HepG2 (cell line): Measurements from ENCODE around the gene ATN1. TPM values are rescaled to one million over a fixed set of nuclear protein-coding genes. Genes with fewer than 3 reads are reported as not detected.

ENCODE experiments used
- AGO1 ChIP-seq: fragments of 200-400 bp; formaldehyde crosslinking; IDR thresholded peaks from 2 replicates; pipeline ENCODE4 v1.6.1; 2017; ENCODE audit warnings: mild to moderate bottlenecking, low read depth, low read length, moderate library complexity; ENCODE audit not compliant: poor library complexity, severe bottlenecking
- AGO2 ChIP-seq: fragments of 200-400 bp; formaldehyde crosslinking; optimal IDR thresholded peaks from 2 replicates; pipeline ENCODE3; 2017; ENCODE audit warnings: mild to moderate bottlenecking, low read depth, low read length, moderate library complexity
- CENPX ChIP-seq: sonication (generic); formaldehyde crosslinking; IDR thresholded peaks from 2 replicates; pipeline ENCODE4 v1.9.0; 2021; ENCODE audit warnings: mild to moderate bottlenecking, missing genetic modification reagents, moderate library complexity
- HINFP ChIP-seq: sonication (generic); formaldehyde crosslinking; IDR thresholded peaks from 2 replicates; pipeline ENCODE4 v1.4.0; 2020; ENCODE audit warnings: low read depth, mild to moderate bottlenecking, missing genetic modification reagents
- HMGXB4 ChIP-seq, 2 experiments: sonication (generic) in 1 of 2; formaldehyde crosslinking in 1 of 2; IDR thresholded peaks; 2 replicates each; pipeline versions ENCODE4 v1.4.0 to v1.6.1; 2018 to 2020; ENCODE audit warnings: missing genetic modification reagents in 2 of 2, borderline replicate concordance in 1 of 2, low read depth in 1 of 2, mild to moderate bottlenecking in 1 of 2, missing biosample characterization in 1 of 2
- HNF4A ChIP-seq: sonication (generic); formaldehyde crosslinking; IDR thresholded peaks from 2 replicates; pipeline ENCODE4 v1.4.0; 2020; ENCODE audit warnings: missing genetic modification reagents
- HNF4G ChIP-seq, 2 experiments: sonication (generic) in 1 of 2; formaldehyde crosslinking in 1 of 2; IDR thresholded peaks; 2 replicates each; pipeline versions ENCODE4 v1.4.0 to v1.6.1; 2011 to 2020; ENCODE audit warnings: borderline replicate concordance in 2 of 2, low read depth in 2 of 2, mild to moderate bottlenecking in 2 of 2, low read length in 1 of 2, missing genetic modification reagents in 1 of 2, moderate library complexity in 1 of 2
- KAT8 ChIP-seq: IDR thresholded peaks from 2 replicates; pipeline ENCODE4 v1.6.1; 2016; ENCODE audit warnings: missing genetic modification reagents, missing compliant biosample characterization
- KLF9 ChIP-seq: IDR thresholded peaks from 2 replicates; pipeline ENCODE4 v1.6.1; 2016; ENCODE audit warnings: low read depth
- MAZ ChIP-seq, 2 experiments: sonication (generic) in 1 of 2; formaldehyde crosslinking in 1 of 2; IDR thresholded peaks; 2 replicates each; pipeline versions ENCODE4 v1.5.0 to v1.6.1; 2012 to 2020; ENCODE audit warnings: low read depth in 2 of 2, mild to moderate bottlenecking in 2 of 2, borderline replicate concordance in 1 of 2, improper control_type of control experiment in 1 of 2, low read length in 1 of 2, missing genetic modification reagents in 1 of 2, moderate library complexity in 1 of 2
- MBNL3 ChIP-seq: fragments of 250-450 bp; sonication (Bioruptor Pico); conservative IDR thresholded peaks from 2 replicates; pipeline ENCODE4 v1.8.0; 2022; ENCODE audit warnings: mild to moderate bottlenecking, inconsistent platforms
- NFATC3 ChIP-seq: sonication (generic); formaldehyde crosslinking; IDR thresholded peaks from 2 replicates; pipeline ENCODE4 v1.5.1; 2020; ENCODE audit warnings: mild to moderate bottlenecking, missing genetic modification reagents
- NFIC ChIP-seq: IDR thresholded peaks from 2 replicates; pipeline ENCODE4 v1.6.1; 2012; ENCODE audit warnings: mild to moderate bottlenecking, low read length, inconsistent platforms
- NFRKB ChIP-seq: fragments of 450-650 bp; IDR thresholded peaks from 2 replicates; pipeline ENCODE4 v1.6.1; 2017
- PRPF4 ChIP-seq: fragments of 200-400 bp; formaldehyde crosslinking; IDR thresholded peaks from 2 replicates; pipeline ENCODE4 v1.6.1; 2016; ENCODE audit warnings: low read length, low read depth; ENCODE audit not compliant: poor library complexity, severe bottlenecking
- ZFP41 ChIP-seq: sonication (generic); formaldehyde crosslinking; IDR thresholded peaks from 2 replicates; pipeline ENCODE4 v1.4.0; 2020; ENCODE audit warnings: mild to moderate bottlenecking, missing genetic modification reagents, borderline replicate concordance
- ZNF44 ChIP-seq: sonication (generic); formaldehyde crosslinking; IDR thresholded peaks from 2 replicates; pipeline ENCODE4 v1.5.1; 2020; ENCODE audit warnings: mild to moderate bottlenecking, missing genetic modification reagents
- ZNF512B ChIP-seq: sonication (generic); formaldehyde crosslinking; IDR thresholded peaks from 2 replicates; pipeline ENCODE4 v1.5.1; 2020; ENCODE audit warnings: missing genetic modification reagents, mild to moderate bottlenecking, borderline replicate concordance
- ZNF660 ChIP-seq: sonication (generic); formaldehyde crosslinking; IDR thresholded peaks from 2 replicates; pipeline ENCODE4 v1.5.1; 2020; ENCODE audit warnings: mild to moderate bottlenecking, low read depth, missing genetic modification reagents, borderline replicate concordance
- ZNF761 ChIP-seq: sonication (generic); formaldehyde crosslinking; conservative IDR thresholded peaks from 2 replicates; pipeline ENCODE4 v1.4.0; 2020; ENCODE audit warnings: mild to moderate bottlenecking, missing genetic modification reagents
- ZNF839 ChIP-seq: sonication (generic); formaldehyde crosslinking; IDR thresholded peaks from 2 replicates; pipeline ENCODE4 v1.4.0; 2020; ENCODE audit warnings: missing genetic modification reagents, mild to moderate bottlenecking, borderline replicate concordance
- polyA plus RNA-seq, 8 experiments: library from polyadenylated mRNA; depleted of rRNA in 3 of 8; stranded (reverse) in 7 of 8; unstranded in 1 of 8; fragments of >200 nt; fragmentation: Illumina TruSeq in 4 of 8; extraction: Trizol in 4 of 8; gene quantifications; 2 replicates each; pipeline versions ENCODE4 v1.2.1 to v1.2.3, GENCODE V29; 2011 to 2016; ENCODE audit warnings: low read depth in 4 of 8, missing spikeins in 1 of 8, mixed read lengths in 1 of 8; ENCODE audit not compliant: insufficient read depth in 1 of 8
- total RNA-seq, 5 experiments: library from RNA; depleted of rRNA; stranded (reverse); fragments of >200 nt; fragmentation: Illumina TruSeq; extraction: Trizol; gene quantifications; 2 replicates each; pipeline ENCODE4 v1.2.3, GENCODE V29; 2016; ENCODE audit warnings: low read depth in 1 of 5

Gene ATN1
- total and polyA plus RNA-seq, 2 of the 13 experiments (the other 11 are each of a cell fraction or from before 2014, with no cell fraction given): 2.1 to 8.6 TPM

- TF ChIP-seq ZNF512B (CRISPR knock-in tag) (no peak), NFATC3 (CRISPR knock-in tag) (no peak), HINFP (CRISPR knock-in tag) (no peak), ZNF761 (CRISPR knock-in tag) (no peak), NFIC (no peak), CENPX (no peak), MAZ (IDR thresholded peaks at IDR 0.05; ENCODE audit: borderline replicate concordance, low read depth, low read length) (no peak), MAZ (CRISPR knock-in tag; IDR thresholded peaks at IDR 0.05; ENCODE audit: low read depth) (peak; percentile 53; the same call in 1 of the 2 replicates), KLF9 (CRISPR knock-in tag) (no peak), AGO1 (no peak), HMGXB4 (CRISPR knock-in tag; IDR thresholded peaks at IDR 0.05; ENCODE audit: borderline replicate concordance in 1 of 2, low read depth in 1 of 2) (peak in 1 of 2 experiments; percentile 46; a peak in 1 of 4 replicates), AGO2 (peak; percentile 58), PRPF4 (no peak), HNF4A (no peak), MBNL3 (no peak), KAT8 (CRISPR knock-in tag) (0 out of 2 replicates have a peak, but pooled peaks have one; percentile 15), ZNF44 (CRISPR knock-in tag) (no peak), ZNF660 (CRISPR knock-in tag) (no peak), HNF4G (IDR thresholded peaks at IDR 0.05; ENCODE audit: borderline replicate concordance, low read depth, low read length) (no peak), HNF4G (CRISPR knock-in tag; IDR thresholded peaks at IDR 0.05; ENCODE audit: borderline replicate concordance, low read depth) (0 out of 2 replicates have a peak, but pooled peaks have one; percentile 18), ZNF839 (CRISPR knock-in tag) (no peak; the same call in 1 of the 2 replicates), NFRKB (no peak), ZFP41 (no peak)
Observed at GRCh38 chr12:6914246-6914946, 13.4 kb upstream of the ATN1 start, which contains the start of gene ENO2 (continued).
